Activated naive CD8-positive, alpha-beta T cell (primary cell): Measurements from ENCODE around the gene IGFBP2.

ENCODE experiments used
- H3K27ac Mint-ChIP-seq: one replicate; pipeline ENCODE4 v1.8.0; 2021; ENCODE audit warnings: mixed read lengths
- H3K27me3 Mint-ChIP-seq: one replicate; pipeline ENCODE4 v1.8.0; 2021; ENCODE audit warnings: mixed read lengths
- H3K36me3 Mint-ChIP-seq: one replicate; pipeline ENCODE4 v1.8.0; 2021; ENCODE audit warnings: mixed read lengths
- H3K4me1 Mint-ChIP-seq: one replicate; pipeline ENCODE4 v1.8.0; 2021; ENCODE audit warnings: low read depth, mixed read lengths
- H3K4me3 Mint-ChIP-seq: one replicate; pipeline ENCODE4 v1.8.0; 2021; ENCODE audit warnings: mild to moderate bottlenecking, mixed read lengths
- H3K9me3 Mint-ChIP-seq: one replicate; pipeline ENCODE4 v1.8.0; 2021; ENCODE audit warnings: low read depth, mixed read lengths

IGFBP2 gene

DNA sequence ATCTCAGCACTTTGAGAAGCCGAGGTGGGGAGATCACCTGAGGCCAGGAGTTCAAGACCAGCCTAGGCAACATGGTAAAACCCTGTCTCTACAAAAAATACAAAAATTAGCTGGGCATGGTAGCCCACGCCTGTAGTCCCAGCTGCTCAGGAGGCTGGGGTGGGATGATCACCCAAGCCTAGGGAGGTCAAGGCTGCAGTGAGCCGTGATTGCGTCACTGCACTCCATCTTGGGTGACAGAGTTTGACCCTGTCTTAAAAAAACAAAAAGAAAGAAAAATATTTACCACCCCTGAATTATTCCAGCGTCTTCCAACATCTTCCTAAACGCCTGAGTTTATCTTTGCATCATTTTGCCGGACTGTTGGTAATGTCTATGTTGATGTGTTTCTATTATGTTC, 68.3 kb downstream of the IGFBP2 start:
- Mint-ChIP-seq H3K9me3 (no peaks in the 10 kb centered on the region), H3K36me3 (no peaks in the 10 kb centered on the region), H3K27me3 (peaks cover 9% of the 10 kb centered on the region), H3K4me3 (no peak overlapping the region), H3K27ac (no peak overlapping the region), H3K4me1 (peaks cover under 1% of the 10 kb centered on the region)

DNA sequence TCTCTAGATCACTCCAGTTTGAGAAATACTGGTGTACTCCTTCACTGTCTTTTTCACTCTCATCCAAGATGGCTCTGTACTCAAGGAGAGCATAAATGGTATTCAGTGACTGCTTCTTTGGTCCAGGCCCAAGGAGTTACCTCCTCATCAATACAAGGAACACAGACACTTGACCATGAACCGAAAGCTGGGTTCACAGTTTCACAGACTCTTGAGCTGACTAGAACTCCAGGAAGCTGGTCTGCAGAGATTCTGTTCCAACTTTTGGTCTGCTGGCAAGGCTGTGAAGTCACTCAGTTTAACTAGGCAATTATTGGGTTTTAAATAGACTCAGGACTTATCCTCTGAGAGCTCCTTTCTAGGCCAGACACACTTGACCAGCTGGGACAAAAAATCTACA, 69.5 kb downstream of the IGFBP2 start:
- Mint-ChIP-seq H3K27me3 (peaks cover 1% of the 10 kb centered on the region), H3K9me3 (no peaks in the 10 kb centered on the region), H3K4me3 (no peak overlapping the region), H3K27ac (no peak overlapping the region), H3K4me1 (no peaks in the 10 kb centered on the region), H3K36me3 (no peaks in the 10 kb centered on the region)

GRCh38 chr2:216710551-216711301, 77.5 kb downstream of the IGFBP2 start:
- Mint-ChIP-seq H3K27ac (no peak overlapping the region), H3K27me3 (no peaks in the 10 kb centered on the region), H3K4me1 (no peaks in the 10 kb centered on the region), H3K9me3 (peaks cover 6% of the 10 kb centered on the region), H3K4me3 (no peak overlapping the region), H3K36me3 (no peaks in the 10 kb centered on the region)

GRCh38 chr2:216711348-216711747, 78.1 kb downstream of the IGFBP2 start:
- Mint-ChIP-seq H3K36me3 (no peaks in the 10 kb centered on the region), H3K4me1 (no peaks in the 10 kb centered on the region), H3K27ac (no peak overlapping the region), H3K9me3 (peaks cover 6% of the 10 kb centered on the region), H3K27me3 (no peaks in the 10 kb centered on the region), H3K4me3 (no peak overlapping the region)

- H3K9me3 Mint-ChIP-seq = peaks cover 6% of the 10 kb centered on the region
- no peaks in the 10 kb centered on the region for H3K36me3 Mint-ChIP-seq
- H3K4me1 Mint-ChIP-seq = no peaks in the 10 kb centered on the region
- H3K27ac Mint-ChIP-seq = no peak overlapping the region
- H3K4me3 Mint-ChIP-seq = no peak overlapping the region
- H3K27me3 Mint-ChIP-seq = peaks cover 4% of the 10 kb centered on the region
Measured at GRCh38 chr2:216713691-216714336, 80.6 kb downstream of the IGFBP2 start.
